ENCODE results near the gene GANAB.
"Not testable (repeated sequence)": the region's sequence is repeated elsewhere in the genome, so short reads cannot be mapped to it uniquely, and the experiment has no call there.

The GANAB gene

GRCh38 chr11:62652161-62653006 is 6.0 kb upstream of the GANAB start:
- H3K9me2 ChIP-seq (replicated peaks; ENCODE audit: insufficient read depth, low read length): no peaks in the 10 kb centered on the region
- peak overlapping the region; percentile 62 for H3K27ac ChIP-seq (ENCODE audit: low read length)
- H3K27me3 ChIP-seq (replicated peaks; ENCODE audit: insufficient read depth, low read length): no peaks in the 10 kb centered on the region
- H3K4me3 ChIP-seq (ENCODE audit: low read length): peak overlapping the region; percentile 93
- H4K20me1 ChIP-seq (ENCODE audit: insufficient read depth, low read length): no peaks in the 10 kb centered on the region
- H3K79me2 ChIP-seq (ENCODE audit: low read length): peaks cover 34% of the 10 kb centered on the region
- H2AFZ ChIP-seq (ENCODE audit: low read length): peak overlapping the region; percentile 99
- H3K4me2 ChIP-seq (ENCODE audit: low read depth, low read length): peak overlapping the region; percentile 95
- H3K4me1 ChIP-seq (ENCODE audit: low read length): peaks cover 6% of the 10 kb centered on the region; the same call in 1 of the 2 replicates
- H3K9me3 ChIP-seq (replicated peaks; ENCODE audit: insufficient read depth, low read length): no peaks in the 10 kb centered on the region
- no peak for DNase-seq
- peaks cover 11% of the 10 kb centered on the region for H3F3A ChIP-seq (ENCODE audit: insufficient read depth, low read length)
- H3K9ac ChIP-seq (ENCODE audit: low read length): peak overlapping the region; percentile 92
- H3K36me3 ChIP-seq (replicated peaks; ENCODE audit: insufficient read depth, low read length): no peaks in the 10 kb centered on the region
- TF ChIP-seq EZH2phosphoT487 (IDR thresholded peaks at IDR 0.05; ENCODE audit: low read length): no peak

GRCh38 chr11:62650283-62650682 is 3.9 kb upstream of the GANAB start:
- not testable (repeated sequence) for H2AFZ ChIP-seq (ENCODE audit: low read length); DNase-seq; H3K27me3 ChIP-seq (replicated peaks; ENCODE audit: insufficient read depth, low read length); H3K4me3 ChIP-seq (ENCODE audit: low read length); H3K36me3 ChIP-seq (replicated peaks; ENCODE audit: insufficient read depth, low read length); H3K4me2 ChIP-seq (ENCODE audit: low read depth, low read length); H3K9me3 ChIP-seq (replicated peaks; ENCODE audit: insufficient read depth, low read length); H3K9ac ChIP-seq (ENCODE audit: low read length); H3K9me2 ChIP-seq (replicated peaks; ENCODE audit: insufficient read depth, low read length); H3K27ac ChIP-seq (ENCODE audit: low read length); H4K20me1 ChIP-seq (ENCODE audit: insufficient read depth, low read length)
- Histone ChIP-seq H3F3A (ENCODE audit: insufficient read depth, low read length) (peaks cover 12% of the 10 kb centered on the region), H3K79me2 (ENCODE audit: low read length) (peaks cover 45% of the 10 kb centered on the region), H3K4me1 (ENCODE audit: low read length) (peaks cover 13% of the 10 kb centered on the region)

- H3K79me2 ChIP-seq (ENCODE audit: low read length): peaks cover 53% of the 10 kb centered on the region
- no peaks in the 10 kb centered on the region for H3K27me3 ChIP-seq (replicated peaks; ENCODE audit: insufficient read depth, low read length)
Measured at GRCh38 chr11:62649486-62649885, 3.1 kb upstream of the GANAB start.

GRCh38 chr11:62648967-62649364 is 2.6 kb upstream of the GANAB start:
- Histone ChIP-seq H3K4me1 (ENCODE audit: low read length) (peaks cover 9% of the 10 kb centered on the region), H3K4me3 (ENCODE audit: low read length) (no peak overlapping the region), H3K9me3 (replicated peaks; ENCODE audit: insufficient read depth, low read length) (no peaks in the 10 kb centered on the region), H3K79me2 (ENCODE audit: low read length) (peaks cover 59% of the 10 kb centered on the region), H3K27me3 (replicated peaks; ENCODE audit: insufficient read depth, low read length) (no peaks in the 10 kb centered on the region), H2AFZ (ENCODE audit: low read length) (no peak overlapping the region), H3K9me2 (replicated peaks; ENCODE audit: insufficient read depth, low read length) (no peaks in the 10 kb centered on the region), H3K9ac (ENCODE audit: low read length) (no peak overlapping the region), H3F3A (ENCODE audit: insufficient read depth, low read length) (peaks cover 8% of the 10 kb centered on the region), H4K20me1 (ENCODE audit: insufficient read depth, low read length) (no peaks in the 10 kb centered on the region), H3K36me3 (replicated peaks; ENCODE audit: insufficient read depth, low read length) (0 out of 2 replicates have a peak, but pooled peaks cover 3% of the 10 kb centered on the region), H3K27ac (ENCODE audit: low read length) (no peak overlapping the region), H3K4me2 (ENCODE audit: low read depth, low read length) (no peak overlapping the region)
- DNase-seq: no peak
- TF ChIP-seq CTCF (IDR thresholded peaks at IDR 0.05; ENCODE audit: low read length) (no peak), EZH2 (optimal IDR thresholded peaks at IDR 0.05; ENCODE audit: low read depth, low read length) (no peak), EZH2phosphoT487 (IDR thresholded peaks at IDR 0.05; ENCODE audit: low read length) (no peak)

More at GRCh38 chr11:62649486-62649885, 3.1 kb upstream of the GANAB start:
- Histone ChIP-seq H4K20me1 (ENCODE audit: insufficient read depth, low read length) (no peaks in the 10 kb centered on the region), H3K9me3 (replicated peaks; ENCODE audit: insufficient read depth, low read length) (no peaks in the 10 kb centered on the region), H3K4me3 (ENCODE audit: low read length) (no peak overlapping the region), H3K9ac (ENCODE audit: low read length) (no peak overlapping the region), H3K36me3 (replicated peaks; ENCODE audit: insufficient read depth, low read length) (no peaks in the 10 kb centered on the region), H3K4me1 (ENCODE audit: low read length) (peaks cover 13% of the 10 kb centered on the region), H3K4me2 (ENCODE audit: low read depth, low read length) (no peak overlapping the region), H3K27ac (ENCODE audit: low read length) (no peak overlapping the region), H3K9me2 (replicated peaks; ENCODE audit: insufficient read depth, low read length) (no peaks in the 10 kb centered on the region), H2AFZ (ENCODE audit: low read length) (no peak overlapping the region), H3F3A (ENCODE audit: insufficient read depth, low read length) (peaks cover 12% of the 10 kb centered on the region)
- TF ChIP-seq EZH2phosphoT487 (IDR thresholded peaks at IDR 0.05; ENCODE audit: low read length) (no peak), EZH2 (optimal IDR thresholded peaks at IDR 0.05; ENCODE audit: low read depth, low read length) (no peak), CTCF (IDR thresholded peaks at IDR 0.05; ENCODE audit: low read length) (no peak)
- DNase-seq: no peak
